Immature natural killer cell (primary cell): ENCODE measurements around the gene TRERF1. TPM values are rescaled to one million over a fixed set of nuclear protein-coding genes. Genes with fewer than 3 reads are reported as not detected.
"Not testable (repeated sequence)": the region's sequence is repeated elsewhere in the genome, so short reads cannot be mapped to it uniquely, and the experiment has no call there.

Experiments used
- DNase-seq, 3 donors: peaks; one replicate each; pipeline ENCODE4 v3.0.0; 2022; ENCODE audit warnings: mixed read lengths in 1 of 3
- H3K27ac Mint-ChIP-seq, 6 donors: one replicate each; pipeline ENCODE4 v1.8.0; 2020; ENCODE audit warnings: mixed read lengths in 6 of 6, mild to moderate bottlenecking in 5 of 6, inconsistent platforms in 4 of 6, moderate library complexity in 3 of 6
- H3K27me3 Mint-ChIP-seq, 3 donors: one replicate each; pipeline ENCODE4 v1.8.0; 2020 to 2021; ENCODE audit warnings: low read depth in 3 of 3, mild to moderate bottlenecking in 3 of 3, mixed read lengths in 3 of 3, moderate library complexity in 3 of 3, inconsistent platforms in 1 of 3
- H3K36me3 Mint-ChIP-seq, 3 donors: one replicate each; pipeline ENCODE4 v1.8.0; 2020; ENCODE audit warnings: mixed read lengths in 3 of 3, inconsistent platforms in 2 of 3, mild to moderate bottlenecking in 2 of 3
- H3K4me1 Mint-ChIP-seq, 2 donors: one replicate each; pipeline ENCODE4 v1.8.0; 2020; ENCODE audit warnings: inconsistent platforms in 2 of 2, mild to moderate bottlenecking in 2 of 2, mixed read lengths in 2 of 2, moderate library complexity in 1 of 2
- H3K4me3 Mint-ChIP-seq, 5 donors: one replicate each; pipeline ENCODE4 v1.8.0; 2020; ENCODE audit warnings: mild to moderate bottlenecking in 5 of 5, mixed read lengths in 5 of 5, inconsistent platforms in 3 of 5, moderate library complexity in 3 of 5
- H3K9me3 Mint-ChIP-seq, 6 donors: one replicate each; pipeline ENCODE4 v1.8.0; 2020; ENCODE audit warnings: mild to moderate bottlenecking in 6 of 6, mixed read lengths in 6 of 6, inconsistent platforms in 4 of 6, moderate library complexity in 3 of 6
- polyA plus RNA-seq, 3 donors: library from polyadenylated mRNA; unstranded; fragments of 300-500 nt; fragmentation: Illumina TruSeq; gene quantifications; one replicate each; pipeline ENCODE4 v1.2.3, GENCODE V29; 2021

The TRERF1 gene
- polyA plus RNA-seq, 3 donors from 2014 or later: 1.5 to 8.8 (median 2.1) TPM

DNA sequence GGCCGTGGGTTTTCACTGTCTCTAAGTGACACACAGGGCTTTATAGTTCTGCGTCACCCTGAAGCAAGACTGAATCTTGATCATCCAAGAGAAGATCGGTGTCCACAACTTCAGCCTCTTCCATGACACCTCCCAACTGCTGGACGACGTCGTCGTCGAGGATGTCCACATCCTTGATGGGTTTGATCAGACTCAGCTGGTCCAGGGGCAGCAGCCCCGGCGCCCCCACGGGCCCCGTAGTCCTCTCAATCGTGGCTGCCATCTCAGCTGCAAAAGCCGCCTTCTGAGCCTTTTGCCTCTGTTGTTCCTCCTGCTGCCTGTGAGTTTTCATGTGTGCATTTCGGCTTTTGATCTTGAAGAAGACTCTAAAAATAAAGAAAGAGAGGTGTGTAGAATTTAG, 223.4 kb downstream of the TRERF1 start:
- peak overlapping the region in 1 of 6 donors; percentile 4 for H3K27ac Mint-ChIP-seq
- no peak overlapping the region for H3K4me3 Mint-ChIP-seq
- DNase-seq: no peak
- peaks cover 5 to 30% (median 20%) of the 10 kb centered on the region in 3 donors for H3K36me3 Mint-ChIP-seq
- no peaks in the 10 kb centered on the region for H3K4me1 Mint-ChIP-seq
- peaks cover 0 to 6% (median 0%) of the 10 kb centered on the region in 3 donors for H3K27me3 Mint-ChIP-seq
- no peaks in the 10 kb centered on the region for H3K9me3 Mint-ChIP-seq

DNA sequence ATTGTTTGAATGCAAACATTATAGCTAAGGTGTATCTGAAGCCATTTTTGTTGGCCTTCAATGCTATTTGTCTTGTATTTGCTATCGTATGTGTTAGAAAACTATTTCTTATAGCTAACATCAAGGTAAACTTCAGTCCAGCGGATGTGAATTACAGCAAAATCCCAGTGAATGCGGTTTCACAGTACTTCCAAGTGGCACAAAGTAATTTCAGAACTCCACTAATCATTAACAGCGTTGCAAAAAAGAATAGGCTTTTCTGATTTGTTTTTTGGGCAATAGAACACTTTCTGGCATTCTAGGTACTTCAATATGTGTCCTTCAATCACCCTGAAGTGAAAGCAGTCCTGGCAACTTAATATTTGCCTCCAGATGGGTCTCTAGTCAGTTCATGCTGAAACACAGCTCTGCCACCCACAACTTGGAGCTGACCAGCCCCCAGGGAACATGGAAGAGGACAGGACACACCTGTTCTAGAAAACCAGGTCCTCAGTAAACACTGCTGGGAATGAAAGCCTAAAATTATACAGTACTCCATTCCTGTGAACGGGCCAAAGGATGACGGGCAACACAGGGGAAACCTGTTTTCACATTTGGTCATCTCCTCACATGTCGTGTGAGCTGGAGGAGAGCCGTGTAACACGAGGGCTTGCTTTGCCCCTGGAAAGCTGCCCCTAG, 224.4 kb downstream of the TRERF1 start:
- H3K27ac Mint-ChIP-seq: no peak overlapping the region
- H3K4me1 Mint-ChIP-seq: no peaks in the 10 kb centered on the region
- no peak for DNase-seq
- H3K36me3 Mint-ChIP-seq: peaks cover 5 to 24% (median 20%) of the 10 kb centered on the region in 3 donors
- H3K4me3 Mint-ChIP-seq: no peak overlapping the region
- peaks cover 0 to 6% (median 0%) of the 10 kb centered on the region in 3 donors for H3K27me3 Mint-ChIP-seq
- no peaks in the 10 kb centered on the region for H3K9me3 Mint-ChIP-seq

DNA sequence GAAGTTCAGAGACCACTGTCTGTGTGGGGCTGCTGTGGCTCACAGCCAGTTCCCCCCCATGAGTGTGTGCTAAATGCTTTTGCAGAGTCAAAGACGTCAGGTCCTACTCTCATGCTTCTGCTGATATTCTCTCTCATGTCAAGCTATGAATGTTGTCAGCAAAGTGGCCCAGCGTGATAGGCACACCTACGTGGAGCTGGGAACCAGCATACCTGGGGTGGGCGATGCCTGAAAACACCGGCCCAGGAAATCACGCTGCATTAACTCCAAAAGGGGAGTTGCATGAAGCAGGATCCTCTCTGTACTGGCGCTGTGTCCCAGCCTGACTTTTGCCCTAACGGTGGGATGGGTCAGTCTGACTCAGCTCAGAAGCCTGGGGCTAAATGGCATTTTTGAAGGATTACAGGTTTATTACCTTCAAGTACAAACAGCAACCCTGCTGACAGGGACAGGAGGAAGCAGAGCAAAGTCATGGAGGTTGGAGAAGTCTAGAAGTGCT, 225.0 kb downstream of the TRERF1 start:
- no peak for DNase-seq
- Mint-ChIP-seq H3K36me3 (peaks cover 0 to 19% (median 15%) of the 10 kb centered on the region in 3 donors), H3K4me3 (no peak overlapping the region), H3K9me3 (no peaks in the 10 kb centered on the region), H3K4me1 (no peaks in the 10 kb centered on the region), H3K27me3 (peaks cover 0 to 6% (median 0%) of the 10 kb centered on the region in 3 donors), H3K27ac (peak overlapping the region in 1 of 6 donors; percentile 60)

DNA sequence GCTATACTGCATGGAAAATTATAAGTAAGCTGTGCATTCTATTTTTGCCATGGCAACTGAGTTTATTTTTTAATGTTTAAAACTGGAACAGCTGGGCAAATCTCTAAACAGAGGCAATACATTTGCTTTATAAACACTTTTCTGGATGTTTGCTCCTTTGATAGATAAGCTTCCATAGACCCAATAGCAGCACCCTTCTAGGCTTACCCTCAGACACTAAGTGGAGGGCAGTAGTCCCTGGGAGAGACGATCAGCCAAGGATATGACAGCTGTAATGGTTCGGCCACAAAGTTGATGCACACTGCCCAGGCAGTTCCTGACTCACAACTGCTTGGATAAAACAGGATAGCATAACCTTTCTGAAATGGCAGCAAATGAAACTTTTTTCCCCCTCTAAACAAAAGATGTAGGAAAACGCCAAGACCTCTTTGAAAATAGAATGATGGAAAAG, 225.5 kb downstream of the TRERF1 start:
- Mint-ChIP-seq H3K4me1 (no peaks in the 10 kb centered on the region), H3K27ac (peak overlapping the region in 1 of 6 donors; percentile 60), H3K27me3 (peaks cover 0 to 6% (median 0%) of the 10 kb centered on the region in 3 donors), H3K36me3 (peaks cover 0 to 19% (median 15%) of the 10 kb centered on the region in 3 donors), H3K4me3 (no peak overlapping the region), H3K9me3 (no peaks in the 10 kb centered on the region)
- DNase-seq: no peak

DNA sequence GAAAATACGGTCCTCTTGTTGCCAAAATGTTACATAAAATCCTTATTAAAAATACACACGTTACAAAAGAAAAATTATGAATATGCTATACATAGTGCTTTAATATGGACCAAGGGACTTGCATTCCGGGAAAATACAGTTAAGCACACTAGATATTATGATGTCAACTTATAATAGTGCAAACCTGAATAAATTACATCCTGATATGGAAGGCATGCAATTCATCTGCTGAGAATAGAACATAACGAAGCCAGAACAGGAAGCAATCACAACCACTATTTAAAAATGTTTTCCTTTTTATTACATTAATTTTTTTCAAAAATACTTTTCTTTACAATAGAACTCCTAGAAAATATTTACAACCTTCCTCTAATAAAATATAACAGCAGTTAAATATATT, 226.3 kb downstream of the TRERF1 start:
- Mint-ChIP-seq H3K4me3 (no peak overlapping the region), H3K27ac (no peak overlapping the region), H3K36me3 (peaks cover 0 to 19% (median 15%) of the 10 kb centered on the region in 3 donors), H3K4me1 (no peaks in the 10 kb centered on the region), H3K9me3 (no peaks in the 10 kb centered on the region), H3K27me3 (peaks cover 0 to 6% (median 0%) of the 10 kb centered on the region in 3 donors)
- no peak for DNase-seq

DNA sequence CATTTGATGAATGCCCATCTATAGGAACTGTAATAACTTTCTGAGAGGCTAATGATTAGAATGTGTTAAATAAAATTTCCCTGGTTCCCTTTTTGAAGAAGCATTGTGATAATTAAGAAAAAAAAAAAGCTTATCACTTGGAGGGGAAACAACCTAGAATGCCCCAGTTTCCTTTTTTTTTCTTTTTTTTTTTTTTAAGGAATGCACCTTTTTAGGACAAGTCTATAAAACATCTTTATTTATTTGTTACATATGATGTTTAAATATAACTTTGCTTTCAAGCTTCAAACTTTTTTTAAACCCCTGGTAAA, 226.7 kb downstream of the TRERF1 start:
- H3K4me3 Mint-ChIP-seq: no peak overlapping the region
- peaks cover 0 to 19% (median 15%) of the 10 kb centered on the region in 3 donors for H3K36me3 Mint-ChIP-seq
- no peak for DNase-seq
- no peaks in the 10 kb centered on the region for H3K4me1 Mint-ChIP-seq
- H3K9me3 Mint-ChIP-seq: no peaks in the 10 kb centered on the region
- peaks cover 0 to 6% (median 0%) of the 10 kb centered on the region in 3 donors for H3K27me3 Mint-ChIP-seq
- H3K27ac Mint-ChIP-seq: no peak overlapping the region

DNA sequence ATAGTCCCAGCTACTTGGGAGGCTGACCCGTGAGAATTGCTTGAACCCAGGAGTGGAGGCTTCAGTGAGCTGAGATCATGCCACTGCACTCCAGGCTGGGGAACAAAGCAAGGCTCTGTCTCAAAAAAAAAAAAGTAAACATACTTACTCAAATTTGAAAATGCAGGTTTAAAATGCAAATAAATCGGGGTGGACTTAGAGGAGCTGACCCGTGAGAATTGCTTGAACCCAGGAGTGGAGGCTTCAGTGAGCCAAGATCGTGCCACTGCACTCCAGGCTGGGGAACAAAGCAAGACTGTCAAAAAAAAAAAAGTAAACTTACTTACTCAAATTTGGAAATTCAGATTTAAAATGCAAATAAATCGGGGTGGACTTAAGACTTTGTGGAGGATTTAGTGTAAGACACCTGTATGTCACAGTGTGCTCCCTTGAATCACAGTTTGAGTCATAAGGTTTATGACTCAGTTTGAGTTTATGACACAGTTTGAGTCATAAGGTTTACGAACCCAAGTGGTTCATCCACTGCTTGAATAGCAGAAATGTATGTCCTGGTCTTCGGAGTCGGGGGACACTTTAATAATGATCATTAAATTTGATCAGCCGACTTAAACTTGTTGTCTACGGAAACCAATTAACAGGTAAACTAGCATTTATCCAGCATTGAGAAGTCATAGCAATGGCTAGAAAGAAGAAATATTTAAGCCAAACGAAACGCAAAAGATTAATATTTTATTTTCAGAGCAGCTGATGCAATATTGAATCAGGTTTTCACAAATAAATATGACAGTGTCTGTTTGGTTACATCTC, 227.3 kb downstream of the TRERF1 start:
- peak overlapping the region in 1 of 6 donors; percentile 21 for H3K27ac Mint-ChIP-seq
- peaks cover 0 to 16% (median 13%) of the 10 kb centered on the region in 3 donors for H3K36me3 Mint-ChIP-seq
- no peak for DNase-seq
- H3K4me1 Mint-ChIP-seq: no peaks in the 10 kb centered on the region
- H3K4me3 Mint-ChIP-seq: no peak overlapping the region
- no peaks in the 10 kb centered on the region for H3K9me3 Mint-ChIP-seq
- H3K27me3 Mint-ChIP-seq: peaks cover 0 to 6% (median 0%) of the 10 kb centered on the region in 3 donors

DNA sequence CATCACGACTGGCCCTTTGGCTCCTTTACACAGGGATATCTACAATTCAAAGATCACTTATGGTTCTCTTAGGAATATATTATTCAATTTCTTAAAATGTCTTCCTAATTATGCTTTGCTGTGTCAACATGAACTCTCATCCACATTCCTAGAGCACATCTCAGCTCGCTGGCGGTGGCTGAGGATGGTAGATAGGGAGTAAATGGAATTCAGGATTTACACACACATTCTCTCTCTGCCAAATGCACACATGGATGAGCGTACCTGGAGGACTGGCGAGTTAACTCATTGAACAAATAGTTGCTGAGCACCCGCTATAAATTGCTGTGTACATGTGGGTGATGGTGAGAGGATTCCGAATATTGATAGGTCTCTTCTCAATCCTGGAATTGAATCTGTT, 229.3 kb downstream of the TRERF1 start:
- H3K27ac Mint-ChIP-seq: no peak overlapping the region
- H3K9me3 Mint-ChIP-seq: no peaks in the 10 kb centered on the region
- peaks cover 6 to 7% of the 10 kb centered on the region in 2 donors for H3K4me1 Mint-ChIP-seq
- no peak for DNase-seq
- H3K4me3 Mint-ChIP-seq: no peak overlapping the region
- peaks cover 0 to 2% (median 2%) of the 10 kb centered on the region in 3 donors for H3K36me3 Mint-ChIP-seq
- peaks cover 0 to 5% (median 2%) of the 10 kb centered on the region in 3 donors for H3K27me3 Mint-ChIP-seq

DNA sequence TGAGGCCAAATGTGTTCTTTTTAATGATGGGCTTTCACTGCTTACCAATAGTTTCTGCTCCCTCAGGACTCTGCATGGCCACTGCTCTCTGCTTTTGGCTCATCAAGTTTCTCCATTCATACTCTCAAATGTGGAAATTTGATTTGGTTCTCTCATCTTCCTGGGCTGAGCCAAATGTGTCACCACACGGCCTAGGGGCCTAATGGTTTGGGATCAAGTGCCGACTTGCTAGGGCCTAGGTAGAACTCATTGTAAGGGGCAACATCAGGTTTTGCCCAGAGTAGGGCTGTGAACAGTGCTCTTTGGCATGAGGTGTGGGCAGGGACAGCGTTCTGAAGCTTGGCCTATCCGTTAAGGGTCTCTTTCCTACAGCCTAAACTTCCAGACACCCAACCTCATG, 230.2 kb downstream of the TRERF1 start:
- H3K27ac Mint-ChIP-seq: peak overlapping the region in 1 of 6 donors; percentile 28
- H3K4me3 Mint-ChIP-seq: no peak overlapping the region

DNA sequence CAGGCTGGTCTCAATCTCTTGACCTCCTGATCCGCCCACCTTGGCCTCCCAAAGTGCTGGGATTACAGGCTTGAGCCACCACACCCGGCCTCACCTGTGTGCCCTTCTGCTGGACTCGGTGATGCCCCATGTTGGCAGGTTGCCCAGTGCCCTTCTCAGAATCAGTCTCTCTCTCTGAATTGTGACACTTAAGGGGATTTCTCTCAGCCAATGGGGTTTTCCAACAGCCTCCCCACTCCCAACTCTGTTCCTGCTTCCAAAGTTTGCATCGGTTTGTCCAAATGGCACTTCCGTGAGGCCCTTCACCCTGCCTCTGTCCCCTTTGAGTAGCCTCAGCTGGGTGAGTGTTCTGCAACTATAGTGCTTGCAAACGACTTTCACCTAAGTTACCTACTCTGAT, 230.9 kb downstream of the TRERF1 start:
- DNase-seq: no peak
- H3K9me3 Mint-ChIP-seq: no peaks in the 10 kb centered on the region
- H3K4me3 Mint-ChIP-seq: no peak overlapping the region
- no peak overlapping the region for H3K27ac Mint-ChIP-seq
- H3K4me1 Mint-ChIP-seq: peaks cover 18 to 21% of the 10 kb centered on the region in 2 donors
- H3K36me3 Mint-ChIP-seq: no peaks in the 10 kb centered on the region
- H3K27me3 Mint-ChIP-seq: peaks cover 0 to 4% (median 3%) of the 10 kb centered on the region in 3 donors

More for the DNA sequence above, 230.2 kb downstream of the TRERF1 start:
- H3K27me3 Mint-ChIP-seq: peaks cover 0 to 5% (median 3%) of the 10 kb centered on the region in 3 donors
- DNase-seq: no peak
- peaks cover 12 to 14% of the 10 kb centered on the region in 2 donors for H3K4me1 Mint-ChIP-seq
- H3K36me3 Mint-ChIP-seq: no peaks in the 10 kb centered on the region
- no peaks in the 10 kb centered on the region for H3K9me3 Mint-ChIP-seq

DNA sequence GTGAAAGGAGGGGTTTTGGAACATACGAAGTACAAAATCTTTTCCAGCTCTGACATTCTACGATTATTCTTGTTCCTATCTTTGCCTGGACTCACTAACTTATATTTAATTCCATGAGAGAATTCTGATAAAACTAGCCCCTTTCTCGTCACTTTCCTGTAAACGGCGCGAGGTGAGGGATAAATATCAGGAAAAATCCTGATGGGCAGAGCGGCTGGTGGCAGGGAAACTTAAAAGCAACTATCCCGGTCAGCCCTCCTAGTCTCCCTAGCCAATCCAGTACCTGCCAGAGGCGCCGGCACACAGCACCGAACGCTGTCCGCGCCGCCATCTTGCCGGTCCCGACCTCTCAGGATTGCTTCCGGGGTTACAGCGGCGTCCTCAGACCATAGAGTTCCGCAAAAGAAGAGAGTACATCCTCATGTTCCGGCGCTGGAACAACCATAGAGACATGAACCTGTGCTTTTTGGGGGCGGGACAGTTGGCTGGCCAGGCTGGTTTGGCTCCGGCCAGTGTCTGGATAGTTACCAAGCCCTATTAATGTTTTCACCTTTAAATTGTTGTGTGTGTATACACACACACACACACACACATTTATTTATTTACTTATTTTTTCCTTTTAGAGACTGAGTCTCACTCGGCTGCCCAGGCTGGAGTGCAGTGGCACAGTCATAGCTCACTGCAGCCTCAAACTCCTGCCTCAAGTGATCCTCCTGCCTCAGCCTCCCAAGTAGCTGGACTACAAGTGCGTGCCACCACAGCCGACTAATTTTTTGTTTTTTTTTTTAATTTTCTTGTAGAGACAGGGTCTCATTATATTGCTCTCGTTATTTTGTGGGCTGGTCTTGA, 234.0 kb downstream of the TRERF1 start, which contains the start of gene MRPS10:
TSS of gene MRPS10 (minus strand) at position 343 of the 849 bp plus-strand sequence. CDS start at position 331, 12 bp downstream.
- peak within 1 kb of the TSS; percentile 97 to 100 (median 98) for H3K4me3 Mint-ChIP-seq
- H3K4me1 Mint-ChIP-seq: peaks cover 22 to 38% of the 10 kb centered on the region in 2 donors
- H3K36me3 Mint-ChIP-seq: peaks cover 6 to 8% (median 6%) of the 10 kb centered on the region in 3 donors
- DNase-seq: peak; percentile 88 to 90 (median 89)
- peaks cover 0 to 5% (median 3%) of the 10 kb centered on the region in 3 donors for H3K27me3 Mint-ChIP-seq
- H3K27ac Mint-ChIP-seq: peak within 1 kb of the TSS; percentile 91 to 99 (median 95)
- no peaks in the 10 kb centered on the region for H3K9me3 Mint-ChIP-seq

DNA sequence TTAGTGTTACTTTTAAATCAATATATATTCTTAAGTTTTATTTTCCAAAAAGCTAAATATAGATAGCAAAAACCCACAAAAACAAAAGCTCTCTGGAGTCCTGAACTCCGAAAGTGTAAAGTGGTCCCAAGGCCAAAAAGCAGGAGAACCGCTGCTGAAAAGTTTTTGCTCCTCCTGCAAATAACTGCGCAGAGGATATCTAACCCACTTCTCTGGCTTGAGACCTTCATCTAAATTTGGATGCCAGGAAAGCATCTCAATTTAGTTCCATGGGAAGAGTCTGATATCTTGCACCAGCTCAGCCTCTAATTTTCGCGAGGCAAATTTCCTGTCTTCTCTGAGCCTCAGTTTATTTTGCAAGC, 234.6 kb downstream of the TRERF1 start:
- Mint-ChIP-seq H3K4me3 (peak overlapping the region; percentile 97 to 100 (median 98)), H3K27me3 (peaks cover 0 to 5% (median 3%) of the 10 kb centered on the region in 3 donors), H3K27ac (peak overlapping the region; percentile 91 to 99 (median 95)), H3K36me3 (peaks cover 8 to 10% (median 10%) of the 10 kb centered on the region in 3 donors), H3K4me1 (peaks cover 22 to 38% of the 10 kb centered on the region in 2 donors), H3K9me3 (no peaks in the 10 kb centered on the region)
- no peak for DNase-seq

DNA sequence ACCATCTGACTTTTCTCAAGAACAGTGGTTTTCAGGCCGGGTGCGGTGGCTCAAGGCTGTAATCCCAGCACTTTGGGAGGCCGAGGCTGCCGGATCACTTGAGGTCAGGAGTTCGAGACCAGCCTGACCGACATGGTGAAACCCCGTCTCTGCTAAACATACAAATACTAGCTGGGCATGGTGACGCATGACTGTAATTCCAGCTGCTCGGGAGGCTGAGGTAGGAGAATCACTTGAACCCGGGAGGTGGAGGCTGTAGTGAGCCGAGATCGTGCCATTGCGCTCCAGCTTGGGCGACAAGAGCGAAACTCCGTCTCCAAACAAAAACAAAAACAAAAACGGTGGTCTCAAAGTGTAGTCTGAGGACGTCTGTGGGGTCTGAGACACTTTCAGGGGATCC, 235.2 kb downstream of the TRERF1 start:
- Mint-ChIP-seq H3K4me3 (peak overlapping the region; percentile 61 to 98 (median 75)), H3K36me3 (peaks cover 8 to 13% (median 10%) of the 10 kb centered on the region in 3 donors), H3K27ac (peak overlapping the region in 2 of 6 donors; percentile 8 to 56), H3K4me1 (peaks cover 22 to 38% of the 10 kb centered on the region in 2 donors)
- DNase-seq, H3K27me3 Mint-ChIP-seq, H3K9me3 Mint-ChIP-seq: not testable (repeated sequence)
